GM08714 (cell line): Measurements from ENCODE around the gene CGNL1.

Experiments
- H3K4me3 ChIP-seq: fragments of 200-500 bp; sonication (Bioruptor generic); 2 replicates; pipeline ENCODE4 v1.5.1; 2014; ENCODE audit warnings: mild to moderate bottlenecking, low read length, inconsistent platforms
- ZNF274 ChIP-seq: IDR thresholded peaks from 2 replicates; pipeline ENCODE4 v1.6.1; 2012; ENCODE audit warnings: mild to moderate bottlenecking, low read depth, low read length

Gene CGNL1

GRCh38 chr15:57547243-57547755, 171.0 kb downstream of the CGNL1 start:
- H3K4me3 ChIP-seq: no peak overlapping the region
- no peak for TF ChIP-seq ZNF274

- TF ChIP-seq ZNF274: no peak
- H3K4me3 ChIP-seq: no peak overlapping the region
These were observed 172.0 kb downstream of the CGNL1 start for GRCh38 chr15:57548351-57548750.

DNA sequence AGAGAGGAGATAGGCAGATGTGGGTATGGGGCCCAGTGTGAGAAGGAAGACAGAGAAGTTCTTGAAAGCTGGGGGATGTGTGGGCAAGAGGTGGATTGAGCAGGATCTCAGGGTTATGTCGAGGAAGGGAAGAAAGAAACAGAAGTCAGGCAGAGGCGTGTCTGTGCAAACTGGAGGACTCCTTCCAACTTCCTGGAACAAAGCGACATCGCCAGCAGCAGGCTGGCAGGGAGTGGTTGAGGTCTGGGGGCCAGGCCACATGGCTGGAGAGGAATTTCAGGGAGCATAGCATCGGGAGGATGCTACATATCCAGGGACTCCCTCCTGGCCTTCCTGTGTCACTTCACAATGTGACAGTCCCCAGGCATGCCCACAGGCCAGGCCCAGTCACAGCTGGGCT, 172.5 kb downstream of the CGNL1 start:
- no peak for TF ChIP-seq ZNF274
- H3K4me3 ChIP-seq: no peak overlapping the region

GRCh38 chr15:57549935-57550334, 173.6 kb downstream of the CGNL1 start:
- H3K4me3 ChIP-seq: no peak overlapping the region
- TF ChIP-seq ZNF274: no peak

- no peak overlapping the region for H3K4me3 ChIP-seq
- no peak for TF ChIP-seq ZNF274
These were observed 174.3 kb downstream of the CGNL1 start for GRCh38 chr15:57550640-57551039.

DNA sequence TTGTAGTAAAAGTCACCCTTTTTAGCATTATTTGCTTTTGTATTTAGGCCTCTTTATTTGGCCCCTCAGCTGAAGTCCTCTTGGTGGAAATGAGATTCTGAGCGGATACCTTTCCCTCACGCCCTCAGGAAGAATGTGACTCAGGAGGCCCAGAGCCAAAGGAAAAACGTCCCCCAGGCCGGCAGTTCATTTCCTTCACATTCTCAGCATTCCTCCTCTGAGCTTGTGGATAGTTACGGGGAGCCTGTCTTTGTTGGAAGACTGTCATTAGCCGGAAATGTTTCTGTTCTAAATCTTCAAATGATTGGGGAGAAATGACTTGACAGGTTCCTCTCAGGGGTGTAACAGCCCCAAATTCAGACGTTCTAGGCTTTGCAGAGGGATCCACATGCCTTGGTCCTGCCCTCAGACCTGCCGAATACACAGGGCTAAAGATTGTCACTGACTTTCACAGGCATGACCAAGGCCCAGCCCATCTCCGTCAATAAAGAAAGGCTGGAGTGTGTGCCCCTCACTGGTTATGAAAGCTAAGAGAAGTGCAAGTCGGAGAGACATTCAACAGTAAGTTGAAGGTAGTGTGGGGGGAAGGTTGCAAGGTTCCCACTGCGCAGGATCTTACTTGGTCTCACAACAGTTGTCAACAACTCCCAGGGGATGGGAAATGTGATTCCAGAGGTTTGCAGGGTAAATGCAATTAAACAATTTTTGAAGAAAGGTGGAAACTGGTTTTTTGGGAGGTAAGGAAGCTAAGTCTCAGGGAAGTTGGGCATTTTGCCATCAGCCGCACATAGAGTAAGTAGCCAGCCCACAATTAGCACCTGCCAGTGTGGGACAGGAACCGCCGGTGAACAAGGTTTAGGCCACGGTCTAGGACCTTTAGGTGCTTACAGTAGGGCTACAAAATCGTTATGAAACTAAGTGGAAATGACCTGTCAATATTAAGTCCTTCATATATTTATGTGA, 175.7 kb downstream of the CGNL1 start:
- no peak overlapping the region for H3K4me3 ChIP-seq
- no peak for TF ChIP-seq ZNF274

DNA sequence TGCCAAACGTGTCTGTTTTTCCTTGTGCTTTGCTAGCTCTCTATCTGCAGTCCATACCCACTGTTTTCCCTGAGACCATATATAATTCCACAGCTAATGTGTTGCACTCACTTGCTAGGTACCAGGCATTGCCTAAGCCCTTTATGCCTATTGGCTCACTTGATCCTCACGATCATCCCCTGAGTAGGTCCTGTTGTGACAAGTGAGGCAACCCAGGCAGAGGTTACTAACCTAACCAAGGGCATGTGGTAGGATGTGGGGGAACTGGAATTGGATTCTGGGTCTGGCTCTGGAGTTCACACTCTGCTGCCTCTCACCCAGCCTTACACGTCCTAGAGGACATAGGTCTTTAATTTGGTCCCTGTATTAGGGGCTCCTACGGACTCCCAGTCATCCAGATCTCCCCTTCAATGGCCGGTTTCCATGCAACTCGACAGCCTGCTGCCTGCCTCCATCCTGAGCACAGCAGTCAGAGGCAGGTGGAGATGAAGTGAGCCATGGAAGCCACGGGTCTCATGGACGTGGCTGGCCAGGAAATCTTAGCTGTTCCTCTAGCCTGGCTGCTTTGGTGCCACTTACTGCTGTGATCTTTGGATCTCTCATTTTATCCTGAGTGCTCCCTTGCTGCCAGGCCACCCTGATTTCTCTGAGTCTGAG, 176.5 kb downstream of the CGNL1 start:
- TF ChIP-seq ZNF274: no peak
- H3K4me3 ChIP-seq: no peak overlapping the region

DNA sequence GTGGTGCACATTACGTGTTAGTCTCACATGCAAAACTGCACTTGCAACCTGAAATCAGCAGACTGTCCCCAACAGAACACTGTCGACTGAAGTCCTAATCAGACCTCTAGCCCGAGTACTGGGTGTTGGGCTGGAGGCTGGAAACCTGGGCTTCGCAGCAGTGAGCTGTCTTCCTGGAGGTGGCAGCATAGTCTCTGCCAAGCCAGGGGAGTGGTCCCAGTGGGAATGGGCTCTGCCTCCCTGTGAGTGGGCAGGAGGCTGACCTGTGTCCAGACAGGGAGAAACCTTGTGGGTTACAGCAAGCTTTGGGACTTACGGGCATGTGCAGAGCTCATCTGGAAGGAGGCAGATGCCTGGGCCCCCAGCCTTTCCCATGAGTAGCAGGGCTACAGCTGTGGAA, 177.2 kb downstream of the CGNL1 start:
- H3K4me3 ChIP-seq: no peak overlapping the region
- TF ChIP-seq ZNF274: no peak

DNA sequence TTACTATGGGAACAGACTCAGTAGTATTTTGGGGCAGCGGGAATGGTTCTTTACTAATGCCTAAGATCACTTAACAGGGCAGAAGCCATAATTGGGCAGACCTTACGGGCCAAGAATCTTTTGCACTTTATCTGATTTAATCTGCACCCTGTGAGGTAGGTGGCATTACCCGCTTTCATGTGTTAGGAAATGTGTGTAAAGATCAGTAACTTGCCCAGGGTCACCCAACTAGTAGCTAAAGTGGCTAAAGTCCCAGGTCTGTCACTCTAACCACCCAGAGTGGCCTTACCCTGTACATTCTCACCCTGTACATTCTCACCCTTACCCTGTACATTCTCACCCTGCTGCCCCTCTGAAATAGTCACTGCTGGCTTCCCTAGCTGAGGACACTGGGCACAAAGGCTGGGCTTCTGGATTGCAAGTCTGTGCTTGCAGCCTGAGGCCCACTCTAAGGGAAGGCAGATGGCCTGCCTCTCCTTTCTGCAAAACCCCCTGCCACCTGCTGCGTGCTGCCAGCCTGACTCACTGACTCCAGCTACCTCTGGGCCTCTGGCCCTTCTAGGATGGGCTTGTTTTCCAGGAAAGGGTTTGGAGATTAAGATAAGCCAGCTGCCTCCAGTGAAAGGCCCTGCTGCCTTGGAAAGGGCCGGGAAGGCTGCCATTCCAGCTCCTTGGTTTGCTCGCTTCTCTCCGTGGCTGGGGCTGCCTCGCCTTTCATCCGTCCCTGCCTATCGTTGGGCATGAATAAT, 177.9 kb downstream of the CGNL1 start:
- TF ChIP-seq ZNF274: no peak

GRCh38 chr15:57554812-57555179, 178.5 kb downstream of the CGNL1 start:
- H3K4me3 ChIP-seq: no peak overlapping the region
- TF ChIP-seq ZNF274: no peak

More for the DNA sequence above, 177.9 kb downstream of the CGNL1 start:
- H3K4me3 ChIP-seq: no peak overlapping the region

DNA sequence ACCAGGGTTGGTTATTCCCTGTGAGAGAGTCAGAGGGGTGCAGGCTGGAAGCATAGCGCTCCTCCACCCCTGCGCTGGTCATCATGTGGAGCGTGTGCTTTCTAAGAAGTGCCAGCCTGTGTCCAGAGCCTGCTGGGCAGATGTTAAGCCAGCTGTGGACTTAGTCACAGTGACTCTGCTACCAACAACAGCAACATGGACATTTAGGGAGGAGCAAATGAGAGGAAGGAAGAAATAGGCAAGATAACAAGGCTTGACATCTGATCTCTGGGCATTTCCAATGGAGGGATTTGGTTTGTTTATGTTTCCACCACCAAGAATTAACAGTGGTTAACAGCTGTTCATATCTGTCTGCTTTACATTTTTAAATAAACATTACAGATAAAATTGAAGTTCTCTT, 179.0 kb downstream of the CGNL1 start:
- no peak for TF ChIP-seq ZNF274
- no peak overlapping the region for H3K4me3 ChIP-seq

DNA sequence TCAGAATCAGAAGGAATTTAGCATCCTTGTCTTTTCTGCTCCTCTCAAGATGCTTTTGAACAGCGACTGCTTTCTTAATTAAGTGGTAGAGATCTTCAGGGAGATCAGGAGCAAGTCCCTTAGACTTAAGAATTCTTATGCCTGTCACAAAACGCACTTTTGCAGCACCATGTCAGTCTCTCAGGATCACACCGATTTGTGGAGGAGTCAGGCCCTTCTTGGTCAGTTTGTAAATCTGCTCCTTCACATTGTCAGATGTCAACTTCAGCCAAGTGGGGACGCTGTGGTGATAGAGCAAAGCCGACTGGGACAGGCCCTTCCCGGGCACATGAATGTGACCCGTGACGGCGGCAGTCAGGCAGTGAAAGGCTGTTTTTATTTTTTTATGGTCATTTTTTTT, 179.7 kb downstream of the CGNL1 start:
- no peak for TF ChIP-seq ZNF274
- H3K4me3 ChIP-seq: no peak overlapping the region

GRCh38 chr15:57557267-57557666, 181.0 kb downstream of the CGNL1 start:
- no peak for TF ChIP-seq ZNF274
- no peak overlapping the region for H3K4me3 ChIP-seq

GRCh38 chr15:57557810-57558209, 181.5 kb downstream of the CGNL1 start:
- H3K4me3 ChIP-seq: no peak overlapping the region
- TF ChIP-seq ZNF274: no peak
